NCI-H2107 treated with DMSO at 0.1 percent for 48 hours (cell line): ENCODE measurements around the gene ANKFN1.
A peak's percentile ranks its signal among the peaks of the same experiment; 100 is the strongest.
"Not testable (repeated sequence)": the region's sequence is repeated elsewhere in the genome, so short reads cannot be mapped to it uniquely, and the experiment has no call there.

Experiments used
- DNase-seq: peaks from one replicate; lab custom pipeline; 2025; ENCODE audit not compliant: unreplicated experiment; lab: John Stamatoyannopoulos, UW

ANKFN1 gene

GRCh38 chr17:56288786-56289185 is 135.5 kb downstream of the ANKFN1 start:
- not testable (repeated sequence) for DNase-seq

GRCh38 chr17:56289321-56289720 is 136.0 kb downstream of the ANKFN1 start:
- DNase-seq: no peak

- no peak for DNase-seq
These were observed 137.0 kb downstream of the ANKFN1 start for GRCh38 chr17:56290101-56290801.

GRCh38 chr17:56290802-56291118 is 137.5 kb downstream of the ANKFN1 start:
- DNase-seq: no peak

- no peak for DNase-seq
These were observed 138.0 kb downstream of the ANKFN1 start for GRCh38 chr17:56291226-56291805.

GRCh38 chr17:56292010-56292409 is 138.7 kb downstream of the ANKFN1 start:
- DNase-seq: no peak

GRCh38 chr17:56292578-56292977 is 139.3 kb downstream of the ANKFN1 start:
- DNase-seq: no peak

- no peak for DNase-seq
These were observed 143.9 kb downstream of the ANKFN1 start for GRCh38 chr17:56297184-56297583.

GRCh38 chr17:56298846-56299245 is 145.6 kb downstream of the ANKFN1 start:
- DNase-seq: no peak

- no peak for DNase-seq
These were observed 146.9 kb downstream of the ANKFN1 start for GRCh38 chr17:56300144-56300543.

- no peak for DNase-seq
These were observed 151.7 kb downstream of the ANKFN1 start for GRCh38 chr17:56305007-56305406.

- DNase-seq: no peak
These were observed 156.6 kb downstream of the ANKFN1 start for GRCh38 chr17:56309897-56310296.

GRCh38 chr17:56310782-56311181 is 157.5 kb downstream of the ANKFN1 start:
- no peak for DNase-seq

GRCh38 chr17:56313201-56313600 is 159.9 kb downstream of the ANKFN1 start:
- DNase-seq: no peak

- DNase-seq: no peak
These were observed 160.8 kb downstream of the ANKFN1 start for GRCh38 chr17:56314026-56314425.

GRCh38 chr17:56314984-56315602 is 161.8 kb downstream of the ANKFN1 start:
- DNase-seq: no peak

- no peak for DNase-seq
These were observed 163.3 kb downstream of the ANKFN1 start for GRCh38 chr17:56316604-56317003.

- DNase-seq: no peak
These were observed 164.3 kb downstream of the ANKFN1 start for GRCh38 chr17:56317351-56318208.

GRCh38 chr17:56319531-56319930 is 166.3 kb downstream of the ANKFN1 start:
- peak; percentile 8 for DNase-seq

- no peak for DNase-seq
These were observed 167.2 kb downstream of the ANKFN1 start for GRCh38 chr17:56320443-56320842.

GRCh38 chr17:56322991-56323390 is 169.7 kb downstream of the ANKFN1 start:
- no peak for DNase-seq

GRCh38 chr17:56324676-56325075 is 171.4 kb downstream of the ANKFN1 start:
- no peak for DNase-seq
